GM23338 (cell line): Measurements from ENCODE around the gene GRIN1.

Experiments used
- CREB1 ChIP-seq: fragments of 250-450 bp; sonication (Bioruptor Pico); IDR thresholded peaks from 2 replicates; pipeline ENCODE4 v1.5.0; 2020; ENCODE audit warnings: low read depth, mild to moderate bottlenecking, moderate library complexity
- EZH2 ChIP-seq: fragments of 200-600 bp; sonication (generic); IDR thresholded peaks from one replicate; pipeline ENCODE4 v1.8.0; 2017; ENCODE audit warnings: antibody characterized with exemption, mild to moderate bottlenecking, low read depth; ENCODE audit not compliant: unreplicated experiment
- EZH2phosphoT487 ChIP-seq: fragments of 200-600 bp; sonication (generic); IDR thresholded peaks from one replicate; pipeline ENCODE4 v1.8.1; 2018; ENCODE audit warnings: antibody characterized with exemption; ENCODE audit not compliant: unreplicated experiment
- JUNB ChIP-seq: IDR thresholded peaks from one replicate; pipeline ENCODE4 v1.6.1; 2016; ENCODE audit warnings: antibody characterized with exemption; ENCODE audit not compliant: unreplicated experiment
- NANOG ChIP-seq: IDR thresholded peaks from 2 replicates; pipeline ENCODE4 v1.6.1; 2016; ENCODE audit warnings: antibody characterized with exemption, borderline replicate concordance
- POLR2AphosphoS5 ChIP-seq: IDR thresholded peaks from 2 replicates; pipeline ENCODE4 v1.6.1; 2016; ENCODE audit warnings: antibody characterized with exemption, low read depth
- ZNF114 ChIP-seq: fragments of 250-450 bp; sonication (Bioruptor Pico); IDR thresholded peaks from 2 replicates; pipeline ENCODE4 v1.5.0; 2020; ENCODE audit warnings: mild to moderate bottlenecking, moderate library complexity
- TF ChIP-seq, protein P1 (sequence below): IDR thresholded peaks from one replicate; pipeline ENCODE4 v1.6.1; 2018; ENCODE audit warnings: antibody characterized with exemption; ENCODE audit not compliant: unreplicated experiment
- TF ChIP-seq, protein P2 (sequence below), 2 experiments: fragments of 200-600 bp in 1 of 2; sonication (generic) in 1 of 2; conservative IDR thresholded peaks; 2 replicates each; pipeline versions ENCODE4 v1.5.1 to v1.6.1; 2016 to 2017; ENCODE audit warnings: antibody characterized with exemption in 2 of 2, low read depth in 2 of 2, mild to moderate bottlenecking in 2 of 2, moderate library complexity in 1 of 2
- TF ChIP-seq, protein P3 (sequence below): fragments of 250-450 bp; sonication (Bioruptor Pico); IDR thresholded peaks from 2 replicates; pipeline ENCODE4 v1.5.0; 2020; ENCODE audit warnings: mild to moderate bottlenecking, moderate library complexity

DNA sequence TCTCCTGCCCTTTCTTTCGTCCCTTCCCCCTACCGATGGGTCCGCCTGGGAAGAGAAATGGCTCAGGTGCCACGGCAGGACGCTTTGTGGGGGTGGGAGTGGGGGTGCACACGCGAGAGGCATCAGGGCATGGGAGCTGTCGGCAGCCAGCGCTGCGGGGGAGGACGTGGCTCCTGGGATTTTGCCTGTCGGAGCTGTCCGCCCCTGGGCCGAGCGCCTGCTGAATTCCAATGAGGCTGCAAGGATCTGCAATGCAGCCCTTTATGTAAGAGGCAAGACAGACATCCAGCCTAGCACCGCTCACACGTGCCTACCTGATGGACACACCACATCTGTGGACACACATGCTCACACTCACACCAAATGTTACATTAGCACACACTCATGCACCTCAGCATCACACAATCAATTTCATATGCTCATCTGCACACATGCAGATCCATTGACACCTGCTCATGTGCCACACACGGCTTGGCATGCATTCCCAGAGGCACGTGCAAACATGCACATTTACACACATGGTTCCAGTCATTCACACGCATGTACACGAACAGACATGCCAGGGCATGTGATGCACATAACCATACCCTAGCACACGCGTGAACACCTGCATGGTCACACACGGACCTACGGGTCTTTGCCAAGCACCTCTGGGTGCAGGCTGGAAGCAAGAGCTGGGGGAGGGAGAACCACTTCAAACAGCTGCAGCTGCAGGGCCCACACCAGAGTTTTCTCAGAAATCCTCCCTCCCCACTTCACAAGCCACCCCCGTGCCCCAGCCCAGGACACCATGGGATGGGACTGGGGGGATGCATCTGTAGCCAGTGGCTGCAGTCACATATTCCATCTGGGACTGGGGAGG lies 1.4 kb downstream of the GRIN1 start:
- no peak for TF ChIP-seq POLR2AphosphoS5
- TF ChIP-seq, protein P1, sequence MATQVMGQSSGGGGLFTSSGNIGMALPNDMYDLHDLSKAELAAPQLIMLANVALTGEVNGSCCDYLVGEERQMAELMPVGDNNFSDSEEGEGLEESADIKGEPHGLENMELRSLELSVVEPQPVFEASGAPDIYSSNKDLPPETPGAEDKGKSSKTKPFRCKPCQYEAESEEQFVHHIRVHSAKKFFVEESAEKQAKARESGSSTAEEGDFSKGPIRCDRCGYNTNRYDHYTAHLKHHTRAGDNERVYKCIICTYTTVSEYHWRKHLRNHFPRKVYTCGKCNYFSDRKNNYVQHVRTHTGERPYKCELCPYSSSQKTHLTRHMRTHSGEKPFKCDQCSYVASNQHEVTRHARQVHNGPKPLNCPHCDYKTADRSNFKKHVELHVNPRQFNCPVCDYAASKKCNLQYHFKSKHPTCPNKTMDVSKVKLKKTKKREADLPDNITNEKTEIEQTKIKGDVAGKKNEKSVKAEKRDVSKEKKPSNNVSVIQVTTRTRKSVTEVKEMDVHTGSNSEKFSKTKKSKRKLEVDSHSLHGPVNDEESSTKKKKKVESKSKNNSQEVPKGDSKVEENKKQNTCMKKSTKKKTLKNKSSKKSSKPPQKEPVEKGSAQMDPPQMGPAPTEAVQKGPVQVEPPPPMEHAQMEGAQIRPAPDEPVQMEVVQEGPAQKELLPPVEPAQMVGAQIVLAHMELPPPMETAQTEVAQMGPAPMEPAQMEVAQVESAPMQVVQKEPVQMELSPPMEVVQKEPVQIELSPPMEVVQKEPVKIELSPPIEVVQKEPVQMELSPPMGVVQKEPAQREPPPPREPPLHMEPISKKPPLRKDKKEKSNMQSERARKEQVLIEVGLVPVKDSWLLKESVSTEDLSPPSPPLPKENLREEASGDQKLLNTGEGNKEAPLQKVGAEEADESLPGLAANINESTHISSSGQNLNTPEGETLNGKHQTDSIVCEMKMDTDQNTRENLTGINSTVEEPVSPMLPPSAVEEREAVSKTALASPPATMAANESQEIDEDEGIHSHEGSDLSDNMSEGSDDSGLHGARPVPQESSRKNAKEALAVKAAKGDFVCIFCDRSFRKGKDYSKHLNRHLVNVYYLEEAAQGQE, result peak; percentile 13
- TF ChIP-seq, protein P2, sequence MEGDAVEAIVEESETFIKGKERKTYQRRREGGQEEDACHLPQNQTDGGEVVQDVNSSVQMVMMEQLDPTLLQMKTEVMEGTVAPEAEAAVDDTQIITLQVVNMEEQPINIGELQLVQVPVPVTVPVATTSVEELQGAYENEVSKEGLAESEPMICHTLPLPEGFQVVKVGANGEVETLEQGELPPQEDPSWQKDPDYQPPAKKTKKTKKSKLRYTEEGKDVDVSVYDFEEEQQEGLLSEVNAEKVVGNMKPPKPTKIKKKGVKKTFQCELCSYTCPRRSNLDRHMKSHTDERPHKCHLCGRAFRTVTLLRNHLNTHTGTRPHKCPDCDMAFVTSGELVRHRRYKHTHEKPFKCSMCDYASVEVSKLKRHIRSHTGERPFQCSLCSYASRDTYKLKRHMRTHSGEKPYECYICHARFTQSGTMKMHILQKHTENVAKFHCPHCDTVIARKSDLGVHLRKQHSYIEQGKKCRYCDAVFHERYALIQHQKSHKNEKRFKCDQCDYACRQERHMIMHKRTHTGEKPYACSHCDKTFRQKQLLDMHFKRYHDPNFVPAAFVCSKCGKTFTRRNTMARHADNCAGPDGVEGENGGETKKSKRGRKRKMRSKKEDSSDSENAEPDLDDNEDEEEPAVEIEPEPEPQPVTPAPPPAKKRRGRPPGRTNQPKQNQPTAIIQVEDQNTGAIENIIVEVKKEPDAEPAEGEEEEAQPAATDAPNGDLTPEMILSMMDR (conservative IDR thresholded peaks at IDR 0.05; ENCODE audit: low read depth in 2 of 2), result no peak
- TF ChIP-seq, protein P3, sequence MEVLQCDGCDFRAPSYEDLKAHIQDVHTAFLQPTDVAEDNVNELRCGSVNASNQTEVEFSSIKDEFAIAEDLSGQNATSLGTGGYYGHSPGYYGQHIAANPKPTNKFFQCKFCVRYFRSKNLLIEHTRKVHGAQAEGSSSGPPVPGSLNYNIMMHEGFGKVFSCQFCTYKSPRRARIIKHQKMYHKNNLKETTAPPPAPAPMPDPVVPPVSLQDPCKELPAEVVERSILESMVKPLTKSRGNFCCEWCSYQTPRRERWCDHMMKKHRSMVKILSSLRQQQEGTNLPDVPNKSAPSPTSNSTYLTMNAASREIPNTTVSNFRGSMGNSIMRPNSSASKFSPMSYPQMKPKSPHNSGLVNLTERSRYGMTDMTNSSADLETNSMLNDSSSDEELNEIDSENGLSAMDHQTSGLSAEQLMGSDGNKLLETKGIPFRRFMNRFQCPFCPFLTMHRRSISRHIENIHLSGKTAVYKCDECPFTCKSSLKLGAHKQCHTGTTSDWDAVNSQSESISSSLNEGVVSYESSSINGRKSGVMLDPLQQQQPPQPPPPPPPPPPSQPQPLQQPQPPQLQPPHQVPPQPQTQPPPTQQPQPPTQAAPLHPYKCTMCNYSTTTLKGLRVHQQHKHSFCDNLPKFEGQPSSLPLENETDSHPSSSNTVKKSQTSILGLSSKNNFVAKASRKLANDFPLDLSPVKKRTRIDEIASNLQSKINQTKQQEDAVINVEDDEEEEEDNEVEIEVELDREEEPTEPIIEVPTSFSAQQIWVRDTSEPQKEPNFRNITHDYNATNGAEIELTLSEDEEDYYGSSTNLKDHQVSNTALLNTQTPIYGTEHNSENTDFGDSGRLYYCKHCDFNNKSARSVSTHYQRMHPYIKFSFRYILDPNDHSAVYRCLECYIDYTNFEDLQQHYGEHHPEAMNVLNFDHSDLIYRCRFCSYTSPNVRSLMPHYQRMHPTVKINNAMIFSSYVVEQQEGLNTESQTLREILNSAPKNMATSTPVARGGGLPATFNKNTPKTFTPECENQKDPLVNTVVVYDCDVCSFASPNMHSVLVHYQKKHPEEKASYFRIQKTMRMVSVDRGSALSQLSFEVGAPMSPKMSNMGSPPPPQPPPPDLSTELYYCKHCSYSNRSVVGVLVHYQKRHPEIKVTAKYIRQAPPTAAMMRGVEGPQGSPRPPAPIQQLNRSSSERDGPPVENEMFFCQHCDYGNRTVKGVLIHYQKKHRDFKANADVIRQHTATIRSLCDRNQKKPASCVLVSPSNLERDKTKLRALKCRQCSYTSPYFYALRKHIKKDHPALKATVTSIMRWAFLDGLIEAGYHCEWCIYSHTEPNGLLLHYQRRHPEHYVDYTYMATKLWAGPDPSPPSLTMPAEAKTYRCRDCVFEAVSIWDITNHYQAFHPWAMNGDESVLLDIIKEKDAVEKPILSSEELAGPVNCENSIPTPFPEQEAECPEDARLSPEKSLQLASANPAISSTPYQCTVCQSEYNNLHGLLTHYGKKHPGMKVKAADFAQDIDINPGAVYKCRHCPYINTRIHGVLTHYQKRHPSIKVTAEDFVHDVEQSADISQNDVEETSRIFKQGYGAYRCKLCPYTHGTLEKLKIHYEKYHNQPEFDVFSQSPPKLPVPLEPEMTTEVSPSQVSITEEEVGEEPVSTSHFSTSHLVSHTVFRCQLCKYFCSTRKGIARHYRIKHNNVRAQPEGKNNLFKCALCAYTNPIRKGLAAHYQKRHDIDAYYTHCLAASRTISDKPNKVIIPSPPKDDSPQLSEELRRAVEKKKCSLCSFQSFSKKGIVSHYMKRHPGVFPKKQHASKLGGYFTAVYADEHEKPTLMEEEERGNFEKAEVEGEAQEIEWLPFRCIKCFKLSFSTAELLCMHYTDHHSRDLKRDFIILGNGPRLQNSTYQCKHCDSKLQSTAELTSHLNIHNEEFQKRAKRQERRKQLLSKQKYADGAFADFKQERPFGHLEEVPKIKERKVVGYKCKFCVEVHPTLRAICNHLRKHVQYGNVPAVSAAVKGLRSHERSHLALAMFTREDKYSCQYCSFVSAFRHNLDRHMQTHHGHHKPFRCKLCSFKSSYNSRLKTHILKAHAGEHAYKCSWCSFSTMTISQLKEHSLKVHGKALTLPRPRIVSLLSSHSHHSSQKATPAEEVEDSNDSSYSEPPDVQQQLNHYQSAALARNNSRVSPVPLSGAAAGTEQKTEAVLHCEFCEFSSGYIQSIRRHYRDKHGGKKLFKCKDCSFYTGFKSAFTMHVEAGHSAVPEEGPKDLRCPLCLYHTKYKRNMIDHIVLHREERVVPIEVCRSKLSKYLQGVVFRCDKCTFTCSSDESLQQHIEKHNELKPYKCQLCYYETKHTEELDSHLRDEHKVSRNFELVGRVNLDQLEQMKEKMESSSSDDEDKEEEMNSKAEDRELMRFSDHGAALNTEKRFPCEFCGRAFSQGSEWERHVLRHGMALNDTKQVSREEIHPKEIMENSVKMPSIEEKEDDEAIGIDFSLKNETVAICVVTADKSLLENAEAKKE (CRISPR knock-in tag), result no peak
- no peak for TF ChIP-seq CREB1
- no peak for TF ChIP-seq JUNB
- no peak for TF ChIP-seq EZH2phosphoT487
- TF ChIP-seq ZNF114 (CRISPR knock-in tag), result no peak
- no peak for TF ChIP-seq NANOG
- TF ChIP-seq EZH2, result no peak
